22Rv1 (cell line): ENCODE measurements around the gene SHANK1.

Source experiments
- H3K27ac ChIP-seq: fragments of 450-650 bp; 2 replicates; pipeline ENCODE4 v1.5.1; 2017
- ZFX ChIP-seq: fragments of 450-650 bp; IDR thresholded peaks from 2 replicates; pipeline ENCODE4 v1.6.1; 2017; ENCODE audit warnings: antibody characterized with exemption, borderline replicate concordance
- TF ChIP-seq, protein P1 (sequence below): fragments of 450-650 bp; IDR thresholded peaks from 2 replicates; pipeline ENCODE4 v1.5.1; 2017; ENCODE audit warnings: mild to moderate bottlenecking

Gene SHANK1

DNA sequence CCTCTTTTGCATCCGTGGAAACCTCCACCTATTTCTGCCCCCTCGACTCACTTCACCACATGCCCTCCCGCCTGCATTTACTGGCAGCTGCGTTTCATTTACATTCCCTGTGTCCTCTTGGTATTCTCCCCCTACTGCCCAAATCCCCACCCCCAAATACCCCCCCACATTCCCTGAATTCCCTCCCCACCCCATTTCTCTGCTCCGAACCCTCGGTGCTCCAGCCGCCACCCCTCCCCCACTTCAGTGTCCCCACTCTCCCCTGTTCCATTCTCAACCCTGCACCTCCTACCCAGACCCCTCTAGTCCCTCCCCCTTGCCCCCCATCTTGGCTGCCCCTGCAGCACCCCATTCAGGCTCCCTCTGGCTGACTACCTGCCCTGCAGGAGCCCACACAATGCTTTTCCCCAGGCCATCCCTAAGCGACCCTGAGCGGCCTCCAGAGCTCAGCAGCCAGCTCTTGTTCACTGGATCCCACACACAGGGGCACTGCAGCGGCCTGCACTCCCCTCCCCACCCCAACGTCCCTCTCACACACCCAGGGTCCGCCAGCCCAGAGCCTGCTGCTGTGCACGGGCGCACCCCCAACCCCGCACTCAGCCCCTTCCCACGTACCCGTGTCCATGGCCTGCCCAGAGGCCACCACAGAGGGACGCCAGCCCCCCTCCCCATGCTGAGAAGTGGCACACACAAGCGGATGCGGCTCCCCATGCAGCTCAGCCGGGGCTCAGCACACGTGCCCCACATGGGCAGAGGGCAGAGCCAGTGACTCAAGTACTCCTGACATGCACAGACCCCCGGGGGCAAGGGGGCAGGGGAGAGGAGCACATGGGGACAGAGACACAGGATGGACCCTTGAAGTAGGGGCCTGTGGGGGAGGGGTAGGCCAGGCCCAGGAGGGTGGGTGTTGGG, 26.3 kb downstream of the SHANK1 start:
- TF ChIP-seq, protein P1, sequence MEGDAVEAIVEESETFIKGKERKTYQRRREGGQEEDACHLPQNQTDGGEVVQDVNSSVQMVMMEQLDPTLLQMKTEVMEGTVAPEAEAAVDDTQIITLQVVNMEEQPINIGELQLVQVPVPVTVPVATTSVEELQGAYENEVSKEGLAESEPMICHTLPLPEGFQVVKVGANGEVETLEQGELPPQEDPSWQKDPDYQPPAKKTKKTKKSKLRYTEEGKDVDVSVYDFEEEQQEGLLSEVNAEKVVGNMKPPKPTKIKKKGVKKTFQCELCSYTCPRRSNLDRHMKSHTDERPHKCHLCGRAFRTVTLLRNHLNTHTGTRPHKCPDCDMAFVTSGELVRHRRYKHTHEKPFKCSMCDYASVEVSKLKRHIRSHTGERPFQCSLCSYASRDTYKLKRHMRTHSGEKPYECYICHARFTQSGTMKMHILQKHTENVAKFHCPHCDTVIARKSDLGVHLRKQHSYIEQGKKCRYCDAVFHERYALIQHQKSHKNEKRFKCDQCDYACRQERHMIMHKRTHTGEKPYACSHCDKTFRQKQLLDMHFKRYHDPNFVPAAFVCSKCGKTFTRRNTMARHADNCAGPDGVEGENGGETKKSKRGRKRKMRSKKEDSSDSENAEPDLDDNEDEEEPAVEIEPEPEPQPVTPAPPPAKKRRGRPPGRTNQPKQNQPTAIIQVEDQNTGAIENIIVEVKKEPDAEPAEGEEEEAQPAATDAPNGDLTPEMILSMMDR = no peak
- no peak overlapping the region for H3K27ac ChIP-seq

GRCh38 chr19:50690439-50690838, 29.2 kb downstream of the SHANK1 start:
- no peak overlapping the region for H3K27ac ChIP-seq
- TF ChIP-seq, protein P1 = no peak
- TF ChIP-seq ZFX = no peak

DNA sequence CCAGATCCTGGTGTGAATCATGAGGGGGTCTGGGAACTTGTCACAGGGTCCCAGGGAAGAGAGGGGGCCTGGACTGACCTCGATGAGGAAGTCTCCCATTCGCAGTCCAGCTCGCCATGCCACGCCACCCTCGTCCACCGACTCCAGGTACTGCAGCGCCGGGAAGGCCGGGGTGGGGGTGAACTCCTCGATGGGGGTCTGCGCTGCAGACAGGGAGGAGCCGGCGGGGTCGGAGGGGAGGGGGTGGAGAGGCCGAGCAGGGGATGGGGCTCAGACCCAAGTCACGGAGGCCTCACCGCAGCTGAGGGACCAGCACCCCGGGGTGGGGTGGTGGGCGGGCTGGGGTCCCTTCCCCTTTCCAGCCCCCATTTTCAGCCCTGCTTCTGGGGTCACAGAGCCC, 30.8 kb downstream of the SHANK1 start:
- H3K27ac ChIP-seq = no peak overlapping the region
- no peak for TF ChIP-seq ZFX
- TF ChIP-seq, protein P1 = no peak

- no peak overlapping the region for H3K27ac ChIP-seq
- TF ChIP-seq, protein P1 = no peak
- no peak for TF ChIP-seq ZFX
These were observed 33.1 kb downstream of the SHANK1 start for GRCh38 chr19:50686310-50687032.

DNA sequence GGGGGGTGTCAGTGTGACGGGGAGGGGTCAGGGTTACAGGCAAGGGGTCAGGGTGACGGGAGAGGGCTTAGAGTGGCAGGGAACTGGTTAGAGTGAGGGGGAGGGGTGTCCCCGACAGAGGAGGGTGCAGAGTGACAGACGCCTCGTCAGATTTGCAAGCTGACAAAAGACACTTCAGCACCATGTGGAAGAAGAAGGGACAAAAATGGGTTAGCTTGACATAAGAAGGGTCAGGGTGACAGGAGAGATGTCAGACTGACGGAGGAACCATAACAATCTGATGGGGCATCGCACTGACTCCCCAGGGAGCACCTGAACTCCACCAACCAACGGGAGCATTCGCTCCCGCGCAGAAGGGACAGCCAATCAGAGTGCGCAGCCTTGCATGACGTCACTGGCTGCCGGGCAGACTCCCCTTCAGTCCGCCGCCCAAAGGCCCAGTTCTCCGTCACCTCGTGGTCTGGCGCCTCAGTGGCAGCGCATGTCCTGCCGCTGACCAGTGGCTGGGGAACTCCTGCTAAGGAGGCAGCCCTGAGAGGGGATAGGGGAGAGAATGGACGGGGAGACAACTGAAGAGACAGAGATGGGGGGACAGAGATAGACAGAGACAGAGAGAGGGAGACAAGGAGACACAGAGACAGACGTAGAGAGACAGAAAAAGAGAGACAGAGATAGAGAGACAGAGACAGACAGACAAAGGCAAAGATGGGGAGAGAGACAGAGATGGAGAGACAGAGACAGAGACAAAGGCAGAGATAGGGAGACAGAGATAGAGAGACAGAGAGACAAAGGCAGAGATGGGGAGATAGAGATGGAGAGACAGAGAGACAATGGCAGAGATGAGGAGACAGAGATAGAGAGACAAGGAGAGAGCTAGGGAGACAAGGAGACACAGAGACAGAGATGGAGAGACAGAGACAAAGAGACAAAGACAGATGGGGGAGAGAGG, 40.2 kb downstream of the SHANK1 start:
- TF ChIP-seq ZFX = no peak
- TF ChIP-seq, protein P1 = no peak
- no peak overlapping the region for H3K27ac ChIP-seq

GRCh38 chr19:50678323-50678722, 41.3 kb downstream of the SHANK1 start:
- TF ChIP-seq, protein P1 = no peak
- TF ChIP-seq ZFX = no peak
- H3K27ac ChIP-seq = no peak overlapping the region
